Activated CD4-positive, alpha-beta T cell treated with anti-CD3 and anti-CD28 coated beads, Interleukin-2, Interleukin-4, amounts not matched to agents 100 ng/mL and 50 ng/mL, durations not matched to agents 16 hours and 8 hours (primary cell): ENCODE results near the gene KRTAP20-2.

Experiments
- DNase-seq: peaks from one replicate; pipeline ENCODE4 v3.0.0-alpha.2; 2020; ENCODE audit warnings: low spot score

The KRTAP20-2 gene

GRCh38 chr21:30634906-30635305, at the start of gene KRTAP20-2:
KRTAP20-2 (plus strand) TSS chr21:30635206; CDS start chr21:30635264, 58 bp downstream.
- DNase-seq, result no peak

GRCh38 chr21:30590297-30590696, 44.7 kb upstream of the KRTAP20-2 start, which contains the start of gene KRTAP22-2:
KRTAP22-2 (minus strand) TSS chr21:30590397.
- no peak for DNase-seq

GRCh38 chr21:30592140-30592539, 42.9 kb upstream of the KRTAP20-2 start, which contains the start of gene KRTAP6-3:
KRTAP6-3 (plus strand) TSS chr21:30592440; CDS start chr21:30592446, 6 bp downstream.
- DNase-seq, result no peak

GRCh38 chr21:30598802-30599201, 36.2 kb upstream of the KRTAP20-2 start, which contains the start of gene KRTAP6-2:
KRTAP6-2 (minus strand) TSS chr21:30598902; CDS start chr21:30598874, 28 bp downstream.
- DNase-seq, result no peak

- DNase-seq, result no peak
Measured at GRCh38 chr21:30600787-30601186, 34.2 kb upstream of the KRTAP20-2 start, which contains the start of gene KRTAP22-1. KRTAP22-1 (plus strand) TSS chr21:30601087.

- no peak for DNase-seq
Measured at GRCh38 chr21:30605968-30606367, 29.0 kb upstream of the KRTAP20-2 start.

- DNase-seq, result no peak
Measured at GRCh38 chr21:30612132-30612531, 22.9 kb upstream of the KRTAP20-2 start.

- peak; percentile 1 for DNase-seq
Measured at GRCh38 chr21:30613836-30614235, 21.2 kb upstream of the KRTAP20-2 start, which contains the start of gene KRTAP6-1. KRTAP6-1 (minus strand) TSS chr21:30613930; CDS start chr21:30613904, 26 bp downstream.

GRCh38 chr21:30615199-30615598, 19.8 kb upstream of the KRTAP20-2 start:
- DNase-seq, result no peak

- DNase-seq, result no peak
Measured at GRCh38 chr21:30616125-30616524, 18.9 kb upstream of the KRTAP20-2 start, which contains the start of gene KRTAP20-1. KRTAP20-1 (plus strand) TSS chr21:30616425; CDS start chr21:30616455, 30 bp downstream.

- no peak for DNase-seq
Measured at GRCh38 chr21:30620080-30620479, 14.9 kb upstream of the KRTAP20-2 start.

- no peak for DNase-seq
Measured at GRCh38 chr21:30620522-30620921, 14.5 kb upstream of the KRTAP20-2 start, which contains the start of gene KRTAP20-4. KRTAP20-4 (plus strand) TSS chr21:30620627.

GRCh38 chr21:30623362-30623761, 11.6 kb upstream of the KRTAP20-2 start:
- DNase-seq, result no peak

- DNase-seq, result no peak
Measured at GRCh38 chr21:30625449-30626165, 9.4 kb upstream of the KRTAP20-2 start.

GRCh38 chr21:30628109-30628508, 6.9 kb upstream of the KRTAP20-2 start:
- DNase-seq, result no peak

GRCh38 chr21:30629200-30629599, 5.8 kb upstream of the KRTAP20-2 start:
- no peak for DNase-seq

- DNase-seq, result no peak
Measured at GRCh38 chr21:30638686-30639085, 3.7 kb downstream of the KRTAP20-2 start.

- no peak for DNase-seq
Measured at GRCh38 chr21:30642564-30642963, 7.6 kb downstream of the KRTAP20-2 start, which contains the start of gene KRTAP20-3. KRTAP20-3 (plus strand) TSS chr21:30642864.

GRCh38 chr21:30646904-30647414, 12.0 kb downstream of the KRTAP20-2 start:
- no peak for DNase-seq

GRCh38 chr21:30652891-30653290, 17.9 kb downstream of the KRTAP20-2 start:
- DNase-seq, result no peak

- DNase-seq, result no peak
Measured at GRCh38 chr21:30668776-30669175, 33.8 kb downstream of the KRTAP20-2 start.

GRCh38 chr21:30672985-30673650, 38.1 kb downstream of the KRTAP20-2 start:
- DNase-seq, result no peak
